Naive thymus-derived CD4-positive, alpha-beta T cell (primary cell): ENCODE data around the gene JSRP1. TPM values are rescaled to one million over a fixed set of nuclear protein-coding genes. Genes with fewer than 3 reads are reported as not detected.

Experiments
- ATAC-seq: fragments of 150-1000 bp; cut with Tn5 transposase; 2 replicates; pipeline ENCODE4 v1.10.0; 2021; ENCODE audit warnings: mild to moderate bottlenecking, moderate library complexity
- CTCF ChIA-PET: fragments of 350-600 bp; sonication (Branson Sonifier 250); formaldehyde crosslinking; loops from one replicate; lab custom pipeline; 2021; ENCODE audit warnings: antibody characterized with exemption; lab: Charles Lee
- POLR2A ChIA-PET: fragments of 350-600 bp; sonication (Branson Sonifier 250); formaldehyde crosslinking; loops from one replicate; lab custom pipeline; 2021; ENCODE audit warnings: antibody characterized with exemption, inconsistent platforms; lab: Charles Lee
- DNase-seq, 9 donors: peaks; one replicate each; pipeline versions ENCODE4 v3.0.0 to v3.0.0-alpha.2; 2020 to 2022; ENCODE audit warnings: mixed read lengths in 1 of 9
- H3K27ac ChIP-seq: one replicate; pipeline ENCODE4 v1.7.0; 2013; ENCODE audit warnings: mild to moderate bottlenecking, low read depth, low read length, moderate library complexity
- H3K27me3 ChIP-seq, 2 donors: one replicate each; pipeline ENCODE4 v1.7.0; 2013; ENCODE audit warnings: low read length in 2 of 2, mild to moderate bottlenecking in 2 of 2, moderate library complexity in 2 of 2; ENCODE audit not compliant: control insufficient read depth in 2 of 2, insufficient read depth in 2 of 2
- H3K36me3 ChIP-seq, 3 experiments: 1 replicate in 2 of 3; 2 replicates in 1 of 3; pipeline ENCODE4 v1.7.0; 2013; ENCODE audit warnings: low read length in 3 of 3, mild to moderate bottlenecking in 3 of 3, moderate library complexity in 1 of 3; ENCODE audit not compliant: insufficient read depth in 3 of 3, control insufficient read depth in 2 of 3
- H3K4me1 ChIP-seq, 2 donors: one replicate each; pipeline ENCODE4 v1.7.0; 2013; ENCODE audit warnings: low read length in 2 of 2, mild to moderate bottlenecking in 2 of 2, moderate library complexity in 1 of 2; ENCODE audit not compliant: control insufficient read depth in 2 of 2, insufficient read depth in 2 of 2
- H3K4me3 ChIP-seq: 2 replicates; pipeline ENCODE4 v1.7.0; 2013; ENCODE audit warnings: mild to moderate bottlenecking, low read length
- H3K9me3 ChIP-seq, 3 experiments: 1 replicate in 2 of 3; 2 replicates in 1 of 3; pipeline ENCODE4 v1.7.0; 2013; ENCODE audit warnings: low read length in 3 of 3; ENCODE audit not compliant: control insufficient read depth in 2 of 3
- H3K27ac Mint-ChIP-seq, 9 donors: one replicate each; pipeline ENCODE4 v1.8.0; 2020 to 2022; ENCODE audit warnings: mixed read lengths in 9 of 9, mild to moderate bottlenecking in 8 of 9, moderate library complexity in 5 of 9, inconsistent platforms in 2 of 9
- H3K27me3 Mint-ChIP-seq, 5 donors: one replicate each; pipeline ENCODE4 v1.8.0; 2021 to 2022; ENCODE audit warnings: mixed read lengths in 5 of 5, mild to moderate bottlenecking in 1 of 5
- H3K36me3 Mint-ChIP-seq, 5 donors: one replicate each; pipeline ENCODE4 v1.8.0; 2020 to 2022; ENCODE audit warnings: mixed read lengths in 5 of 5, mild to moderate bottlenecking in 3 of 5, inconsistent platforms in 1 of 5
- H3K4me1 Mint-ChIP-seq, 7 donors: one replicate each; pipeline ENCODE4 v1.8.0; 2020 to 2022; ENCODE audit warnings: mixed read lengths in 7 of 7, mild to moderate bottlenecking in 3 of 7, inconsistent platforms in 1 of 7
- H3K4me3 Mint-ChIP-seq, 10 donors: one replicate each; pipeline ENCODE4 v1.8.0; 2020 to 2022; ENCODE audit warnings: mild to moderate bottlenecking in 10 of 10, mixed read lengths in 10 of 10, moderate library complexity in 6 of 10, inconsistent platforms in 2 of 10
- H3K9me3 Mint-ChIP-seq, 11 donors: one replicate each; pipeline ENCODE4 v1.8.0; 2020 to 2022; ENCODE audit warnings: mixed read lengths in 11 of 11, mild to moderate bottlenecking in 4 of 11, inconsistent platforms in 1 of 11, moderate library complexity in 1 of 11
- intact Hi-C, 2 donors: fragments of 100-400 bp; cut with micrococcal nuclease; formaldehyde crosslinking; loops; one replicate each; pipeline ENCODE4 v1.15.1; 2023
- polyA plus RNA-seq, 2 donors: library from polyadenylated mRNA; unstranded; fragments of 300-500 nt; fragmentation: Illumina TruSeq; gene quantifications; one replicate each; pipeline ENCODE4 v1.2.3, GENCODE V29; 2021
- total RNA-seq, 6 experiments: library from RNA in 5 of 6; stranded (reverse) in 5 of 6; gene quantifications; 1 replicate in 5 of 6; 2 replicates in 1 of 6; pipeline ENCODE4 v1.2.3 and lab custom pipeline; 2021 to 2026

Gene JSRP1
- total and polyA plus RNA-seq, 7 experiments from 2014 or later, result 0.24 to 0.54 (median 0.34) TPM; not detected in 3

DNA sequence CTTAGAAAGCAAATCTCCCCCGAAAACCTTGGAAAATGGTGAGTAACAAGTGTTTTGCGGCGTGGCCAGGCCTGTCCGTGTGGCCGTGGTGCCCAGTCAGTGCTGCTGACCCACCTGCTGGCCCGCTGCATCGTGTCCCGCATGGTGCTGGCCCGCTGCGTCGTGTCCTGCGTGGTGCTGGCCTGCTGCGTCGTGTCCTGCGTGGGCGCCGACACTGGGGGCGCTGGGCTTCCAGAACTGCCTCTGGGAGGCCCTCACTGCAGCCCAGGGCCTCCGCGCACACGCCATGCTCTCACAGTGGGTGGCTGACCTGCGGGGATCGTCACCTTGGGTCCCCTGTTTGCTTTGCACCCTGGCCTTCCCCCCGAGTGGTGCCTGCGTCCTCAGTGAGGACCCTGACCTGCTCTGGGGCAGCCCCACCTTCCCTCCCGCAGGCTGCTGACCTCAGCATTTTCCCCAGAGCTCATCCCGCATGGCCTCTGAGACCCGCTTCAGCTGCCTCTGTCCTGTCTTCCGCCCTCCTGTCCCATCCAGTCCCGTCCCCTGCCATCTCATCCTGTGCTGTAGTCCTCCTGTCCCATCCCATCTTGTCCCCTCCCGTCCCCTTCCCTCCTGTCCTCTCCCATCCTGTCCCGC lies 30.7 kb downstream of the JSRP1 start:
- H3K4me1 Mint-ChIP-seq, result peaks cover 0 to 4% (median 0%) of the 10 kb centered on the region in 7 donors
- peak overlapping the region in 1 of 9 donors; percentile 11 for H3K27ac Mint-ChIP-seq
- CTCF ChIA-PET, result no interaction called here
- no peaks in the 10 kb centered on the region for H3K27me3 Mint-ChIP-seq
- POLR2A ChIA-PET, result no interaction called here
- H3K27me3 ChIP-seq, result no peaks in the 10 kb centered on the region
- H3K4me3 Mint-ChIP-seq, result no peak overlapping the region
- H3K36me3 ChIP-seq, result peaks cover 0 to 84% (median 4%) of the 10 kb centered on the region in 3 experiments
- H3K4me1 ChIP-seq, result peaks cover 0 to 6% of the 10 kb centered on the region in 2 donors
- ATAC-seq (no peak), DNase-seq (no peak)
- no peaks in the 10 kb centered on the region for H3K9me3 Mint-ChIP-seq
- peaks cover 0 to 16% (median 3%) of the 10 kb centered on the region in 5 donors for H3K36me3 Mint-ChIP-seq
- H3K27ac ChIP-seq, result no peak overlapping the region
- intact Hi-C loops, result no loop called here
- no peak overlapping the region for H3K4me3 ChIP-seq
- H3K9me3 ChIP-seq, result no peaks in the 10 kb centered on the region

DNA sequence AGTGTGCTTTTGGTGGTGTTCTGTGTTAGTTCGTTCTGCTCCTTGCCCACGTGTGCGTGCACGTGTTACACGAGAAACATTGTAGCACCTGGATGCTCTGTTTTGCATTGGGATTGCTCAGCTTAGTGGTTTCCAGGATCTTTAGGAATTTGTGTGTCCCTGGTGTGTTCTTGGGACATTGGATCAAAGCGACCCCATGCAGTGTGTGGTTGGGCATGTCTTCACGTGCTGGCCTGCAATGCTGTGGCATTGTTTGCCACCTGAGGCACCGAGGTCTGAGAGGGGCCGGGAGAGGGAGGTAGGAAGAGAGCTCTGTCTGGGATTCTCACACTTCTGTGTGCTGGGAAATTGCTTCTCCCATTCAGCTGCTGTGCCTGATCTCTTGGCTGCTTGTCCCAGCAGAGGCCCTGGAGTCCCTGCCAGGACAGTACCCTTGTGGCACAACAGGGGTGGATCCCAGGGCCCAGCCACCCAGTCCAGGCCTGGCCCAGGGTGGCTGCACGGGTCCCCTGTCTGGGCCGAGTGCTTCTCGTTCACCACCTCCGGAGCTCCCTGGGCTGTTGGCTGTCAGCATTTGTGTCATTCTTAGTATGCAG lies 31.4 kb downstream of the JSRP1 start:
- peaks cover 0 to 84% (median 9%) of the 10 kb centered on the region in 3 experiments for H3K36me3 ChIP-seq
- H3K27ac Mint-ChIP-seq, result no peak overlapping the region

DNA sequence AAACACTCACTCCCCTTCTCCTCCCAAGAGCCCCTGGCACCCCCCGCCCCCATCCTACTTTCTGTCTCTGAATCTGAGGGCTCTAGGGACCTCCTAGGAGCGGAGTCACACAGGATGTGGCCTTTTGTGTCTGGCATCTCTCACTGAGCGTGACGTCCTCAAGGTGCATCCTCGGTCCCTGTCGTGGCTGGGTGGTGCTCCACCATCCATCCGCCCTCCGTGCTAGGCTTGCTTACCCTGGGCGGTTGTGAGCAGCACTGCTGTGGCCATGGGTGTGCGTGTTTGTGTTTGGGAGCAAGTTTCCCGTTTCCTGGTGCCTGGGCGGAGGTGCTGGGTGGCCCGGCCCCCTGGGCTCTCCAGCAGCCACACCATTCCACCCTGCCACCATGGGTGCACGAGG lies 32.3 kb downstream of the JSRP1 start:
- Histone ChIP-seq H3K4me3 (no peak overlapping the region), H3K27ac (no peak overlapping the region), H3K27me3 (no peaks in the 10 kb centered on the region), H3K4me1 (peaks cover 0 to 6% of the 10 kb centered on the region in 2 donors), H3K9me3 (no peaks in the 10 kb centered on the region), H3K36me3 (peaks cover 0 to 83% (median 9%) of the 10 kb centered on the region in 3 experiments)
- intact Hi-C loops, result no loop called here
- Mint-ChIP-seq H3K27ac (peak overlapping the region in 3 of 9 donors; percentile 58 to 65 (median 59)), H3K4me3 (no peak overlapping the region), H3K27me3 (no peaks in the 10 kb centered on the region), H3K4me1 (peaks cover 0 to 4% (median 0%) of the 10 kb centered on the region in 7 donors), H3K36me3 (peaks cover 0 to 16% (median 3%) of the 10 kb centered on the region in 5 donors), H3K9me3 (no peaks in the 10 kb centered on the region)
- peak; percentile 54 for ATAC-seq
- ChIA-PET CTCF (no interaction called here), POLR2A (no interaction called here)
- DNase-seq, result no peak

More for the DNA sequence above, 31.4 kb downstream of the JSRP1 start:
- H3K27me3 ChIP-seq, result no peaks in the 10 kb centered on the region
- ChIA-PET POLR2A (no interaction called here), CTCF (no interaction called here)
- Mint-ChIP-seq H3K36me3 (peaks cover 0 to 16% (median 3%) of the 10 kb centered on the region in 5 donors), H3K27me3 (no peaks in the 10 kb centered on the region), H3K4me3 (peak overlapping the region in 1 of 10 donors; percentile 48), H3K4me1 (peaks cover 0 to 4% (median 0%) of the 10 kb centered on the region in 7 donors), H3K9me3 (no peaks in the 10 kb centered on the region)
- no peaks in the 10 kb centered on the region for H3K9me3 ChIP-seq
- intact Hi-C loops, result no loop called here
- peaks cover 0 to 6% of the 10 kb centered on the region in 2 donors for H3K4me1 ChIP-seq
- ATAC-seq (no peak), DNase-seq (no peak)
- no peak overlapping the region for H3K4me3 ChIP-seq
- H3K27ac ChIP-seq, result no peak overlapping the region

DNA sequence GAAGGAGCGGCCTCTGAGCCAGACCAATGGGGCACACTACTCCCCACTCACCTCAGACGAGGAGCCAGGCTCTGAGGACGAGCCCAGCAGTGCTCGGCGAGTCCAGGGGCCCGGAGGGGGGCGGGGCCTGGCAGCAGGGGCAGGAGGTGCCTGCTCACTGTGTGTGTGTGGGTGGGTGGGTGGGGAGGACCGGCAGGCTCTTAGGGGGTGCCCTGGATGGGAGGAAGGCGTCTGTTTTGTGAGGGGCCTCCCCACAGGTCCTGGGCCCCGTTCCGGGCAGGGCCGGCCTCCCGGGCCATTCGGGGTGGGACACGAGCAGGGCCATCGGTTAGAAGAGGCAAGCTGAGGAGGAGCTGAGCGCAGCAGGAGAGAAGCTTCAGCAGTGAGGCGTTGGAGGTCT lies 32.8 kb downstream of the JSRP1 start:
- no peak overlapping the region for H3K4me3 ChIP-seq
- H3K4me3 Mint-ChIP-seq, result no peak overlapping the region
- H3K27me3 Mint-ChIP-seq, result no peaks in the 10 kb centered on the region
- DNase-seq (no peak), ATAC-seq (no peak)
- H3K4me1 ChIP-seq, result peaks cover 0 to 6% of the 10 kb centered on the region in 2 donors
- ChIA-PET CTCF (no interaction called here), POLR2A (interaction anchor here (0.6 kb wide), 1 partner anchor 292 kb away, joined by 3 read pairs; no protein-coding TSS in a partner anchor)
- H3K9me3 Mint-ChIP-seq, result no peaks in the 10 kb centered on the region
- intact Hi-C loops, result no loop called here
- H3K36me3 Mint-ChIP-seq, result peaks cover 0 to 16% (median 3%) of the 10 kb centered on the region in 5 donors
- no peaks in the 10 kb centered on the region for H3K27me3 ChIP-seq
- H3K36me3 ChIP-seq, result peaks cover 0 to 77% (median 9%) of the 10 kb centered on the region in 3 experiments
- no peaks in the 10 kb centered on the region for H3K9me3 ChIP-seq
- H3K27ac Mint-ChIP-seq, result no peak overlapping the region
- H3K27ac ChIP-seq, result no peak overlapping the region
- H3K4me1 Mint-ChIP-seq, result peaks cover 0 to 4% (median 0%) of the 10 kb centered on the region in 7 donors

DNA sequence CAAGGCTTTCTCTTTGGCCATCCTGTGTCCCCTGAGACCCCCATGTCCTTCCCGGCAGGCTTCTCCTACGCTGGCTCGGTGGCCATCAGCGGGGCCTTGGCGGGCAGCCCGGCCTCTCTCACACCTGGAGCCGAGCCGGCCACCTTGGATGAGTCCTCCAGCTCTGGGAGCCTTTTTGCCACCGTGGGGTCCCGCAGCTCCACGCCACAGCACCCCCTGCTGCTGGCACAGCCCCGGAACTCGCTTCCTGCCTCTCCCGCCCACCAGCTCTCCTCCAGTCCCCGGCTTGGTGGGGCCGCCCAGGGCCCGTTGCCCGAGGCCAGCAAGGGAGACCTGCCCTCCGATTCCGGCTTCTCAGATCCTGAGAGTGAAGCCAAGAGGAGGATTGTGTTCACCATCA lies 34.3 kb downstream of the JSRP1 start:
- Histone ChIP-seq H3K4me1 (peaks cover 0 to 6% of the 10 kb centered on the region in 2 donors), H3K36me3 (peaks cover 0 to 83% (median 9%) of the 10 kb centered on the region in 3 experiments), H3K9me3 (no peaks in the 10 kb centered on the region), H3K27me3 (no peaks in the 10 kb centered on the region), H3K27ac (no peak overlapping the region), H3K4me3 (no peak overlapping the region)
- ChIA-PET POLR2A (no interaction called here), CTCF (interaction anchor here (0.6 kb wide), 1 partner anchor 547 kb away, joined by 3 read pairs; no protein-coding TSS in a partner anchor)
- no peaks in the 10 kb centered on the region for H3K27me3 Mint-ChIP-seq
- intact Hi-C loops, result no loop called here
- H3K4me3 Mint-ChIP-seq, result no peak overlapping the region
- H3K9me3 Mint-ChIP-seq, result no peaks in the 10 kb centered on the region
- peaks cover 0 to 4% (median 0%) of the 10 kb centered on the region in 7 donors for H3K4me1 Mint-ChIP-seq
- DNase-seq, result no peak
- H3K36me3 Mint-ChIP-seq, result peaks cover 3 to 20% (median 5%) of the 10 kb centered on the region in 5 donors
- H3K27ac Mint-ChIP-seq, result no peak overlapping the region
- no peak for ATAC-seq

DNA sequence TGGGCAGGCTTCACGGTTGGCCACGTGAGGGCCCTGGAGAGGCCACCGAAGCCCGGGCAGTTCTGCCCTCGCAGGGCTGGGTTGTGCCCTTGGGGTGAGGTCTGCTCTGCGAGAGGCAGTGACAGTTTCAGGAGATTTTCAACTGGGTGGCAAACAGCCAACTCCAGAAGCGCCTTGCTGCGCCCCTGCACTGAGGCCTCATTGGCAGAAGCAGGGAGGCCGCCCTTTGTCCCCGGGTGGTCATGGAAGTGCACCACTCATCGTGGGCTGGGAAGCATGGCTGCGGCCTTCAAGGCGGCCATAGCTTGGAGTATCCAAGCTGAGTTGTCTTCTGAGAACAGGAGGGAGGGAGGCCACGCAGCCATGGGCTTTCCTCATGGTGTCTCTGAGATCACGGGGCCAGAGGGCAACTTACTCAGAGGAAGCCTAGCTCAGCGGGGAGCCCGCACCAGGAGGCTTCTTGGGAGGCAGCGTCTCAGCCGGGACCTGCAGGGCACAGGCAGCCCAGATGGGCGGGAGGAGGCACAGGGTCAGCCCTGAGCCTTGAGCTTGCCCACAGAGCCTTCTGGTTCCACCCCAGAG lies 34.9 kb downstream of the JSRP1 start:
- ChIA-PET CTCF (interaction anchor here (0.6 kb wide), 1 partner anchor 546 kb away, joined by 3 read pairs; no protein-coding TSS in a partner anchor), POLR2A (no interaction called here)
- Histone ChIP-seq H3K36me3 (peaks cover 0 to 84% (median 9%) of the 10 kb centered on the region in 3 experiments), H3K9me3 (no peaks in the 10 kb centered on the region), H3K4me1 (peaks cover 0 to 6% of the 10 kb centered on the region in 2 donors), H3K4me3 (no peak overlapping the region), H3K27ac (no peak overlapping the region), H3K27me3 (no peaks in the 10 kb centered on the region)
- DNase-seq, result no peak
- Mint-ChIP-seq H3K27me3 (no peaks in the 10 kb centered on the region), H3K4me1 (peaks cover 0 to 4% (median 0%) of the 10 kb centered on the region in 7 donors), H3K4me3 (no peak overlapping the region), H3K27ac (no peak overlapping the region), H3K9me3 (no peaks in the 10 kb centered on the region), H3K36me3 (peaks cover 3 to 22% (median 6%) of the 10 kb centered on the region in 5 donors)
- intact Hi-C loops, result no loop called here
- no peak for ATAC-seq
